Lower leg skin (tissue), 4 donors: ENCODE measurements around the gene ENO4. TPM values are rescaled to one million over a fixed set of nuclear protein-coding genes. Genes with fewer than 3 reads are reported as not detected.

Experiments used
- DNase-seq, 2 donors: peaks; one replicate each; pipeline ENCODE4 v3.0.0-alpha.2; 2019; ENCODE audit warnings: low spot score in 2 of 2
- H3K4me3 ChIP-seq: fragments of 200-600 bp; sonication (generic); 2 replicates; pipeline ENCODE4 v1.5.1; 2017; ENCODE audit warnings: mild to moderate bottlenecking, low read depth; ENCODE audit not compliant: poor library complexity, severe bottlenecking
- POLR2A ChIP-seq, 2 donors: fragments of 450-650 bp; IDR thresholded peaks; one replicate each; pipeline ENCODE4 v1.6.1; 2016 to 2017; ENCODE audit warnings: antibody characterized with exemption in 2 of 2, mild to moderate bottlenecking in 1 of 2, moderate library complexity in 1 of 2
- WGBS, 2 donors: methylation state at CpG; one replicate each; pipeline ENCODE4 v1.1.5; 2018; 5-methylcytosine and 5-hydroxymethylcytosine counted together
- intact Hi-C: fragments of 100-400 bp; cut with DNase I; formaldehyde crosslinking; loops from one replicate; pipeline ENCODE4 v1.15.0; 2023; ENCODE audit warnings: low total_unique reads
- total RNA-seq, 4 donors: library from RNA; depleted of rRNA; stranded (reverse); fragments of >200 nt; gene quantifications; one replicate each; pipeline ENCODE4 v1.1.0, GENCODE V29; 2016
- TF ChIP-seq, protein P1 (sequence below), 3 donors: fragments of 450-650 bp; IDR thresholded peaks; one replicate each; pipeline ENCODE4 v1.5.1; 2016; ENCODE audit warnings: antibody characterized with exemption in 3 of 3, mild to moderate bottlenecking in 3 of 3, moderate library complexity in 2 of 3

The ENO4 gene
- total RNA-seq, 4 donors from 2014 or later: 0.06 to 4.4 TPM; not detected in 2

DNA sequence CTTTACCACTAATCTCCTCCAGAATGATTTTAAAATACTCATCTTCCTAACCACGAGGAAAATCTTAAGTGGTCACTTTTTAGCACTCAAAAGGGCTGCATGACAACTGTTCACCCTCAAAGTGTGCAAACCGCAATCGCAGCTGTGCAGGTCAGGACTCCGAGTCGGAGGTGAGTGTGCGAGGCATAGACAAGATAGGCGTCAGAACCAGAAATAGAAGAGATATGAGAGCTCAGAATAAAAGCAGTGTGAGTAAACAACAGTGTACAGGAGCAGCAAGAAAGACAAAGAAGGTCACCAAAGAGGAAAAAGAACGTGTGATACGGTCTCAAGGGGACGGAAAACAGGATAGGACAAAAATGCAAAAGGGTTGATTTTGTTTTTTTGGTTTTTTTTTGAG, 17.5 kb upstream of the ENO4 start:
- TF ChIP-seq, protein P1, sequence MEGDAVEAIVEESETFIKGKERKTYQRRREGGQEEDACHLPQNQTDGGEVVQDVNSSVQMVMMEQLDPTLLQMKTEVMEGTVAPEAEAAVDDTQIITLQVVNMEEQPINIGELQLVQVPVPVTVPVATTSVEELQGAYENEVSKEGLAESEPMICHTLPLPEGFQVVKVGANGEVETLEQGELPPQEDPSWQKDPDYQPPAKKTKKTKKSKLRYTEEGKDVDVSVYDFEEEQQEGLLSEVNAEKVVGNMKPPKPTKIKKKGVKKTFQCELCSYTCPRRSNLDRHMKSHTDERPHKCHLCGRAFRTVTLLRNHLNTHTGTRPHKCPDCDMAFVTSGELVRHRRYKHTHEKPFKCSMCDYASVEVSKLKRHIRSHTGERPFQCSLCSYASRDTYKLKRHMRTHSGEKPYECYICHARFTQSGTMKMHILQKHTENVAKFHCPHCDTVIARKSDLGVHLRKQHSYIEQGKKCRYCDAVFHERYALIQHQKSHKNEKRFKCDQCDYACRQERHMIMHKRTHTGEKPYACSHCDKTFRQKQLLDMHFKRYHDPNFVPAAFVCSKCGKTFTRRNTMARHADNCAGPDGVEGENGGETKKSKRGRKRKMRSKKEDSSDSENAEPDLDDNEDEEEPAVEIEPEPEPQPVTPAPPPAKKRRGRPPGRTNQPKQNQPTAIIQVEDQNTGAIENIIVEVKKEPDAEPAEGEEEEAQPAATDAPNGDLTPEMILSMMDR (IDR thresholded peaks at IDR 0.05): no peak
- TF ChIP-seq POLR2A (IDR thresholded peaks at IDR 0.05): no peak
- DNase-seq: peak in 1 of 2 donors; percentile 40
- intact Hi-C loops: no loop called here
- H3K4me3 ChIP-seq: no peak overlapping the region
- WGBS, 2 donors: 82 to 89% methylated on average over 10 of the region's 10 CpGs

DNA sequence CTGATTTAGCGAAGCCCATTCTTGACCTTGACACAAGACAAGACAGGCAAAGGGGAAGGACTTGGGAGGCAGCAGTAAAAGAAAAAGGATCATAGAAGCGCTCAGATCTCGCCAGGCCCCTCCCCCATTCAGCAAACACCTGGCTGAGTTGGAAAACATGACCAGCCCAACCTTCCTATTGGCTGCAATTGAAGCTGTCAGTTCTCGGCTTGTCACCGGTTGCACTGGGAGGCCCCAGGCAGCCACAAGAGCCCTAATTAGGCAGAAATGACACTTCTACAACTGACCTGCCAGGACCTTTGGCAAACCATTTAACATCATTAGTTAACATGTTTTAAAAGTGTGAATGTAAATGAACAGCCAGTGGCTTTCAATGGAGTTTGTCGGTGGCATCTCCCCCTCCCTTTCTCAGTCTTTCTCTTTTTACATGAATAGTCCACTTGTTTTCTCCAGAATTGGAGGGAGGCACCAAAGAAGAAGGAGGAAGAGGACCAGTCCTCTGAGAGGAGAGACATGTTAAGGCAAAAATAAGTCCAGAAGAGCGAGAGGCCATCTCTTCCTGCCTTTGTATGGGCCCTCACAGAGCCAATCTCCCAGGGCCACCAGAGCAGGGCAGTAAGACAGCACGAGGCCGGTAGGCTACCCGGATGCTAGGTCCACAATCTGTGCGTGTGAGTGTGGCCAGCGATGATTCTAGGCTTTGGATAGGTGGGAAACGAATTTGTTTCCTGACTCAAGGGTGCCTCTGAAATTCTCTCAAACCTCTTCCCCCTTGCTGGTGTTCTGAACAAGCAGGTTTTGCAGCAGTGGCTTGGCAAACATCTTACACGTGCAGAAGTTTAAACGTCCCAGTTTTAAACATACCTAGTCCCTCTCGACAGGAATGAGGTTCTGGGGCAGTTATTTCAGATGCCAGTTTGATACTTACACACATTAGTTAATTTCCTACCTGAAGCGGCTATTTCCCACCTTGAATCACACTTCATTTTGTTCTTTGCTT, 15.0 kb upstream of the ENO4 start:
- intact Hi-C loops: no loop called here
- 80 to 83% methylated on average over 17 of the region's 17 CpGs for WGBS, 2 donors
- no peak overlapping the region for H3K4me3 ChIP-seq
- DNase-seq: no peak
- TF ChIP-seq POLR2A (IDR thresholded peaks at IDR 0.05): no peak
- TF ChIP-seq, protein P1 (IDR thresholded peaks at IDR 0.05): no peak

DNA sequence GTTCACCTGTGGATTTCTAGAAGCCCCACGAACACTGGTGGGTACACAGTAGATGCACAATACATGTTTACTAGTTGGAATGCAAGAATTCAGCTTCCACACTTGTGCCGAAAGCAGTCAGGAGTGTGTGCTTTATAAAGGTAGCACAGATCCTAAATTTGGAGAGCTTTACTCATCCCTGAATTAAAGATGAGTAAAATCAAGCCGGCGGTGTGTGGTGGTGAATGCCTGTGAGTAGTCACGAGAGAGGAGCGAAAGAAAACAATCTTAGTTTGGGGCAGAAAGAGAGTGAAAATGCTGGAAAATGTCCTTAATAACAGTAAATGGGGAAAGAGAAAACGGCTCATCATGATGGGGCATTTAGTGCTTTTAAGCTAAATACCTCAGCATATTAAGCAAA, 13.6 kb upstream of the ENO4 start:
- no peak for DNase-seq
- 80 to 82% methylated on average over 7 of the region's 7 CpGs for WGBS, 2 donors
- no peak for TF ChIP-seq POLR2A (IDR thresholded peaks at IDR 0.05)
- TF ChIP-seq, protein P1 (IDR thresholded peaks at IDR 0.05): no peak
- intact Hi-C loops: no loop called here
- no peak overlapping the region for H3K4me3 ChIP-seq

DNA sequence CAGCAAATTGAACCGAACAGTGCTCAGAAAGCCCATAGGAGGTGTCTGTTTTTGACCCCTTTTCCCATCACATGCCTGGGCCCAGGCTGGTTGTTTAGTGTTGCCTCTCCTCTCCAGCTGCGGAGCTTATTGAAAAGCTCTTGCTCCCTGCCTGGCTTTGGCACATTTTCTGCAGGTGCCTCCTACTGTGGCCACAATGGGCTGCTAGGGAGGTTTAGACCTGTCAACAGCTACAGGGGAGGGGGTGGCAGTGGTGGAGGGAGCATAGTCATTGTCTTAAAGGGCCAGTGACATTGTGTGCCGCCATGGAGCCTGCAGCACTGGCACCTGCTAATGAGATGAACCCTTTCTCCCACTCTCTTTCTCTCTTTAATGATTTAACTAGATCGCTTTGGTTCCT, 13.2 kb upstream of the ENO4 start:
- TF ChIP-seq POLR2A (IDR thresholded peaks at IDR 0.05): no peak

DNA sequence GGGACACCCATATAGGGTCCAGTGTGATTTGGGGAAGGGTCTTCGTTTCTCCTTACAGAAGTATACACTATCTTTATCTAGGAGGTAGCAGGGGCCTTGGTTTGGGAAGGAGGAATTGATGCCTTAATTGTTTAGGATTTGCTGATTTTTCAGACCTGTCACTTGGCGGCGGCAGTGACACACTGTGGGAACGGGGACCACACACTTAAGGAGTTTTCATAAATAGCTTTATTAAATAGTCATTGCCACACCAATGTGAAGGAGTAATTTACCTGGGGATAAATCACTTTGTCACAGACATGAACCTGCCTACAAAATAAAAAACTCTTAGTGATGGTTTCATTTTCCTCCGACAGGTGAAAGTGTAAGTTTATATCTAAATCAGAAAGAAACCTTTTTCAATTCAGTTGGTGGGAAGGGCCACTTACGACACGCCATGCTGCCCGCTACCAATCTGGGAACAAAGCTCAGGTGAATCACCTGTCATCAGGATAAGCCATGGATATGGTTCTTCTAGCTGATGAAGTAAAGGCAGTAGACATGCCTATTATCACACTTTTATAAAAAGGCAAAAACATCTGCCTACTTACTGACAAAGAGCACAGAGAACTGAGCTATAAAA, 12.3 kb upstream of the ENO4 start:
- DNase-seq: no peak
- intact Hi-C loops: no loop called here
- 72 to 79% methylated on average over 8 of the region's 8 CpGs for WGBS, 2 donors
- no peak for TF ChIP-seq POLR2A (IDR thresholded peaks at IDR 0.05)
- TF ChIP-seq, protein P1 (IDR thresholded peaks at IDR 0.05): no peak
- H3K4me3 ChIP-seq: no peak overlapping the region

More for the DNA sequence above, 13.2 kb upstream of the ENO4 start:
- no peak for DNase-seq
- intact Hi-C loops: no loop called here
- 71 to 77% methylated on average over 4 of the region's 4 CpGs for WGBS, 2 donors
- H3K4me3 ChIP-seq: no peak overlapping the region

DNA sequence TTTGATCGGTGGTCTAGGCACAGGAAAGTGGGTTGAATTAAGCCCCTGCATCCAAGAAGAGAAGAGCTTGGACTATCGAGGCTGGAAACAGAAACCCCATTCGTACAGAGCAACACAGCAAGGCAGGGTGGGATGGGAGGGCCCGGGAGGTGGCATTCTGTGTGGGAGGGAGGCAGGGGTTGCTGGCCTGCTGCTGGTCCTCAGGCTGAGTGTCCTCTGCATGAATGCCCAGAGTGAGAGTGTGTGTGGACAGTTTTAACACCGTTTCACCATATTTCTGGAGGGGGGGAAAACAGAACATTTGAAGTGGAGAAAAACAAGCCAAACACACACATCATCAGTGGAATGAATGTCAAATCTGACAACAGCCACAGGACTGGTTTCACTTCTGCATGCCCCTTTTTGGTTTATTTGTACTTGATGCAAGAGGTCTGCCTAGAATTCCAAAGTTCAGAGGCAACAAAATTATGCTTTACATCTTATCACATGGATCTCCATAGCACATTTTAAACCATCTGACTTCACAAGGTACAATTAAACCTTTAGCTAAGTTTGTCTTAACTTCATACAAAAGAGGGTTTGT, 11.1 kb upstream of the ENO4 start:
- TF ChIP-seq POLR2A (IDR thresholded peaks at IDR 0.05): no peak
- intact Hi-C loops: no loop called here

More for the DNA sequence above, 11.1 kb upstream of the ENO4 start:
- DNase-seq: no peak
- no peak overlapping the region for H3K4me3 ChIP-seq
- WGBS, 2 donors: 70 to 81% methylated on average over 5 of the region's 5 CpGs
